ENCODE measurements around the gene DAPP1.

Gene DAPP1

DNA sequence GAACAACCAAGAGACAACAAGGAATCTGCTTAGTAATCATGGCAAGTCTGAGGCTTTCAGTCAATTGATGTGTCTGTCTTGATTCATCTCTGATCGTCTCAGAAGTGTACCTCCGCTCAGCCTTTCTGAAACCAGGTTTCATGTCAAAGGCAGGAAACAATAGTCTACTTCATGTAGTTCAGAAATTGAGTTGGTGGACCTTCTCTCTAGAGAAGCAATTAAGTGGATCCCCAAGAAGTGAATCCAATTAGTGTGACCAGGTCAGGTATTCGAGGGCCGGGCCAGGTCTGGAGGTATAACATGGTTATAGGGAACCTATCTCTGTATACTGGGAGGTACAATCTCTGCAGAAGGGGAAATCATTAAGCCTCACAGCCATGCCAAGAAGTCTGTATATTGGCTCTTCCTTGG is 32.0 kb downstream of the DAPP1 start:
- Histone ChIP-seq H2AK5ac (ENCODE audit: low read length) (no peak overlapping the region), H3K56ac (ENCODE audit: low read length) (no peak overlapping the region), H3K4me1 (ENCODE audit: control insufficient read depth, low read depth, low read length) (no peaks in the 10 kb centered on the region), H3K4ac (ENCODE audit: low read depth, low read length) (no peak overlapping the region), H3K27ac (ENCODE audit: low read depth, low read length) (no peak overlapping the region), H3K9ac (ENCODE audit: low read length) (no peak overlapping the region), H4K5ac (ENCODE audit: low read length) (no peak overlapping the region), H2BK5ac (ENCODE audit: low read length) (no peak overlapping the region), H3K18ac (ENCODE audit: low read length) (no peak overlapping the region), H3K27me3 (ENCODE audit: insufficient read depth, low read length, poor library complexity) (no peaks in the 10 kb centered on the region), H4K8ac (ENCODE audit: low read depth, low read length) (no peak overlapping the region), H2BK15ac (replicated peaks; ENCODE audit: low read depth) (no peak overlapping the region), H3K36me3 (ENCODE audit: control insufficient read depth, insufficient read depth, low read length) (no peaks in the 10 kb centered on the region), H3K23ac (ENCODE audit: low read length) (no peak overlapping the region), H3K4me2 (ENCODE audit: low read length) (no peak overlapping the region), H3K4me3 (ENCODE audit: low read length) (no peak overlapping the region), H3K79me2 (ENCODE audit: control insufficient read depth, insufficient read depth, low read length) (no peaks in the 10 kb centered on the region), H2BK120ac (ENCODE audit: low read depth, low read length) (no peak overlapping the region), H3K79me1 (ENCODE audit: low read length) (no peaks in the 10 kb centered on the region)
- DNase-seq, result no peak
- no CpG with 5 or more reads among the region's 4 CpGs for WGBS (ENCODE audit: extremely low coverage, insufficient coverage, low lambda C conversion rate)

DNA sequence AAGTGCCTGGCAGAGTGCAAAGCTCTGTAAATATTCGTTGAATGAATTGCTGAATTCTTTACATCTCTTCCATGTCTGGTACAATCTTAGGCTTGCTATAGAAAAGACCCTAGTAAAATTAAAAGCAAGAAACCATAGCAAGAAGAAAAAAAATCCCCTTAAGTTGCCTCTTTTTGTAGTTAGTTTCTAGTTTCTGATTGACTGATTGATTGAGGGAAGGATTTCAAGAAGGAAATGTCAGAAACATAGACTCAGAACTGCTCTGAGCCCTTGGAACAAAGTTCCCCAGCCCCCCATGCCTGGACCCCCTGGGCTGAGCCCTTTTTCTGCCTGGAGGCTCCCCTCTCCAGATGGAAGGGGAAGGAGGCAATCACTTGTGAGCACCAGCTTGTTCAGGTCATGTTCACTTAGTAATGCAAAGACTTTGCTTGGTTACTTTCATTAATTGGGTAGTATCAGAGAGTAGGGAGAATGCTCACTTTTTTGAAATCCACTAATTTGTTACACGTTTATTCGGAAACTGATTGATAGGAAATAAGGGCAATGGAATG is 35.6 kb downstream of the DAPP1 start:
- H4K5ac ChIP-seq (ENCODE audit: low read length), result no peak overlapping the region
- no peak overlapping the region for H2AK5ac ChIP-seq (ENCODE audit: low read length)
- H3K56ac ChIP-seq (ENCODE audit: low read length), result no peak overlapping the region
- no peak overlapping the region for H2BK120ac ChIP-seq (ENCODE audit: low read depth, low read length)
- no peak overlapping the region for H3K23ac ChIP-seq (ENCODE audit: low read length)
- H3K79me1 ChIP-seq (ENCODE audit: low read length), result no peaks in the 10 kb centered on the region
- H4K8ac ChIP-seq (ENCODE audit: low read depth, low read length), result no peak overlapping the region
- no CpG with 5 or more reads among the region's 3 CpGs for WGBS (ENCODE audit: extremely low coverage, insufficient coverage, low lambda C conversion rate)
- no peak for DNase-seq
- H3K27me3 ChIP-seq (ENCODE audit: insufficient read depth, low read length, poor library complexity), result no peaks in the 10 kb centered on the region
- no peaks in the 10 kb centered on the region for H3K79me2 ChIP-seq (ENCODE audit: control insufficient read depth, insufficient read depth, low read length)
- H3K4ac ChIP-seq (ENCODE audit: low read depth, low read length), result no peak overlapping the region
- no peaks in the 10 kb centered on the region for H3K4me1 ChIP-seq (ENCODE audit: control insufficient read depth, low read depth, low read length)
- H2BK15ac ChIP-seq (replicated peaks; ENCODE audit: low read depth), result no peak overlapping the region
- H3K36me3 ChIP-seq (ENCODE audit: control insufficient read depth, insufficient read depth, low read length), result no peaks in the 10 kb centered on the region
- no peak overlapping the region for H3K18ac ChIP-seq (ENCODE audit: low read length)
- H3K4me3 ChIP-seq (ENCODE audit: low read length), result no peak overlapping the region
- H3K9ac ChIP-seq (ENCODE audit: low read length), result no peak overlapping the region
- no peak overlapping the region for H2BK5ac ChIP-seq (ENCODE audit: low read length)
- H3K4me2 ChIP-seq (ENCODE audit: low read length), result no peak overlapping the region
- H3K27ac ChIP-seq (ENCODE audit: low read depth, low read length), result no peak overlapping the region

DNA sequence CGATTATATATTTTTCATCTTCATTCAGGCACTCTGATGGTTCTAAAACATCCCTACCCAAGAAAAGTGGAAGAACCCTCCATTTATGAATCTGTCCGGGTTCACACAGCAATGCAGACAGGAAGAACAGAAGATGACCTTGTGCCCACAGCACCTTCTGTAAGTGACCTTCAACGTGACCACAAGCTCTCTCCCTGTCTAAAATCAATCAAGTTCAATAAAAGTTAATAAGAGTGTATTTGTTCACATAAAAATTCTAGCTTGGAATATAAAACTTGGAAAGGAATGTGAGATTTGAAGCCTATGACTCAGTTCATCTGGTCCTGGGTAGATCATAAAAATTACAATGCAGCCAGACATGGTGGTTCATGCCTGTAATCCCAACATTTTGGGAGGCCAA is 36.6 kb downstream of the DAPP1 start:
- Histone ChIP-seq H3K56ac (ENCODE audit: low read length) (no peak overlapping the region), H3K79me1 (ENCODE audit: low read length) (no peaks in the 10 kb centered on the region), H3K4me1 (ENCODE audit: control insufficient read depth, low read depth, low read length) (no peaks in the 10 kb centered on the region), H3K4me2 (ENCODE audit: low read length) (no peak overlapping the region), H3K27ac (ENCODE audit: low read depth, low read length) (no peak overlapping the region), H2BK120ac (ENCODE audit: low read depth, low read length) (no peak overlapping the region), H3K23ac (ENCODE audit: low read length) (no peak overlapping the region), H3K4ac (ENCODE audit: low read depth, low read length) (no peak overlapping the region), H3K9ac (ENCODE audit: low read length) (no peak overlapping the region), H3K27me3 (ENCODE audit: insufficient read depth, low read length, poor library complexity) (no peaks in the 10 kb centered on the region), H4K5ac (ENCODE audit: low read length) (no peak overlapping the region), H2BK15ac (replicated peaks; ENCODE audit: low read depth) (no peak overlapping the region), H3K18ac (ENCODE audit: low read length) (no peak overlapping the region), H2AK5ac (ENCODE audit: low read length) (no peak overlapping the region), H3K36me3 (ENCODE audit: control insufficient read depth, insufficient read depth, low read length) (no peaks in the 10 kb centered on the region), H4K8ac (ENCODE audit: low read depth, low read length) (no peak overlapping the region), H3K79me2 (ENCODE audit: control insufficient read depth, insufficient read depth, low read length) (no peaks in the 10 kb centered on the region), H3K4me3 (ENCODE audit: low read length) (no peak overlapping the region), H2BK5ac (ENCODE audit: low read length) (no peak overlapping the region)
- no CpG with 5 or more reads among the region's 3 CpGs for WGBS (ENCODE audit: extremely low coverage, insufficient coverage, low lambda C conversion rate)
- no peak for DNase-seq

DNA sequence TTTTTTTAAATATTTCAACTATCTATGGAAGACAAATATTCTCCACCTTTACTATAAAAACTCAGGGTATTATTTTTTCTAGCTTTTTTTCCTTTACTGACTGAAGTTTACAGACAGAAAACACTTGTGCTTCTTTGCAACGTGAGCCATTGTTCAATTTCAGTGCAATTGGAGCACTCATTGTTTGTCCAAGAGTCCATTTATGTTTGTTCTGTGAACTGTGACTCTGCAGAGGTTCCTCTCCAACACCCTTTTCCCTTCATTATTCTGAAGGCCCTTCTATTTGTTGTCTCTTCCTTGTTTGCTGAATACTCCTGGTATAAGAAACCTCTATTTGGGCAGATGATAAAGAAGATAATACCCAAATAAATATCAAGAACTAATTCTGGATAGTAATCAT is 37.4 kb downstream of the DAPP1 start:
- Histone ChIP-seq H4K8ac (ENCODE audit: low read depth, low read length) (no peak overlapping the region), H3K18ac (ENCODE audit: low read length) (no peak overlapping the region), H3K4me3 (ENCODE audit: low read length) (no peak overlapping the region), H3K4me2 (ENCODE audit: low read length) (no peak overlapping the region), H3K9ac (ENCODE audit: low read length) (no peak overlapping the region), H3K79me2 (ENCODE audit: control insufficient read depth, insufficient read depth, low read length) (no peaks in the 10 kb centered on the region), H3K23ac (ENCODE audit: low read length) (no peak overlapping the region), H3K36me3 (ENCODE audit: control insufficient read depth, insufficient read depth, low read length) (no peaks in the 10 kb centered on the region), H2BK15ac (replicated peaks; ENCODE audit: low read depth) (no peak overlapping the region), H2AK5ac (ENCODE audit: low read length) (no peak overlapping the region), H2BK5ac (ENCODE audit: low read length) (no peak overlapping the region), H3K27ac (ENCODE audit: low read depth, low read length) (no peak overlapping the region), H2BK120ac (ENCODE audit: low read depth, low read length) (no peak overlapping the region), H3K27me3 (ENCODE audit: insufficient read depth, low read length, poor library complexity) (no peaks in the 10 kb centered on the region), H3K4me1 (ENCODE audit: control insufficient read depth, low read depth, low read length) (no peaks in the 10 kb centered on the region), H3K56ac (ENCODE audit: low read length) (no peak overlapping the region), H4K5ac (ENCODE audit: low read length) (no peak overlapping the region), H3K4ac (ENCODE audit: low read depth, low read length) (no peak overlapping the region), H3K79me1 (ENCODE audit: low read length) (no peaks in the 10 kb centered on the region)
- no CpG with 5 or more reads among the region's 1 CpG for WGBS (ENCODE audit: extremely low coverage, insufficient coverage, low lambda C conversion rate)
- no peak for DNase-seq

DNA sequence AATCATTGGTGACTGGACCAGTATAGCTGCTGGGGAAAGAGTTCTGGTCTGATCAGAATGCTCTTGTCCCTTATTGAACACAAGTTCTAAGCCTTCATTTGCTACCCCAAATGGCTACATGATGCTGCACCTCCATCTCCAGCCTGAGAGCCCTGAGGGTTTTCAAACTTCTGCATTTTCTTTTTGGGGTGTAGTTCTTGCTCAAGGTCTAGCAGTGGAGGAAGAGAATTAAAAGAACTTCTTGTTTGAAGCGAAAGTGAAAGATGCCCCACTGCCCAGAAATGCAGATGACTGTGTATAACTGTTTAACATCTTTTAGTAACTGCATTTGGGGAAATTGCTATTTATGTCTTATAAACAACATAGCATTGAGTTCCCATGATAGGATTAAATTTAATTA is 39.1 kb downstream of the DAPP1 start:
- H4K8ac ChIP-seq (ENCODE audit: low read depth, low read length), result no peak overlapping the region
- no peak overlapping the region for H2BK120ac ChIP-seq (ENCODE audit: low read depth, low read length)
- H2BK15ac ChIP-seq (replicated peaks; ENCODE audit: low read depth), result no peak overlapping the region
- no peaks in the 10 kb centered on the region for H3K79me2 ChIP-seq (ENCODE audit: control insufficient read depth, insufficient read depth, low read length)
- no peak overlapping the region for H3K4me3 ChIP-seq (ENCODE audit: low read length)
- no peaks in the 10 kb centered on the region for H3K4me1 ChIP-seq (ENCODE audit: control insufficient read depth, low read depth, low read length)
- H3K4ac ChIP-seq (ENCODE audit: low read depth, low read length), result no peak overlapping the region
- no peak overlapping the region for H2BK5ac ChIP-seq (ENCODE audit: low read length)
- no peak overlapping the region for H2AK5ac ChIP-seq (ENCODE audit: low read length)
- H3K18ac ChIP-seq (ENCODE audit: low read length), result no peak overlapping the region
- H3K27me3 ChIP-seq (ENCODE audit: insufficient read depth, low read length, poor library complexity), result no peaks in the 10 kb centered on the region
- no peak overlapping the region for H4K5ac ChIP-seq (ENCODE audit: low read length)
- no peaks in the 10 kb centered on the region for H3K36me3 ChIP-seq (ENCODE audit: control insufficient read depth, insufficient read depth, low read length)
- H3K9ac ChIP-seq (ENCODE audit: low read length), result no peak overlapping the region
- DNase-seq, result no peak
- H3K79me1 ChIP-seq (ENCODE audit: low read length), result no peaks in the 10 kb centered on the region
- no peak overlapping the region for H3K23ac ChIP-seq (ENCODE audit: low read length)
- no peak overlapping the region for H3K56ac ChIP-seq (ENCODE audit: low read length)
- WGBS (ENCODE audit: extremely low coverage, insufficient coverage, low lambda C conversion rate), result no CpG with 5 or more reads among the region's 1 CpG
- H3K27ac ChIP-seq (ENCODE audit: low read depth, low read length), result no peak overlapping the region
- no peak overlapping the region for H3K4me2 ChIP-seq (ENCODE audit: low read length)

DNA sequence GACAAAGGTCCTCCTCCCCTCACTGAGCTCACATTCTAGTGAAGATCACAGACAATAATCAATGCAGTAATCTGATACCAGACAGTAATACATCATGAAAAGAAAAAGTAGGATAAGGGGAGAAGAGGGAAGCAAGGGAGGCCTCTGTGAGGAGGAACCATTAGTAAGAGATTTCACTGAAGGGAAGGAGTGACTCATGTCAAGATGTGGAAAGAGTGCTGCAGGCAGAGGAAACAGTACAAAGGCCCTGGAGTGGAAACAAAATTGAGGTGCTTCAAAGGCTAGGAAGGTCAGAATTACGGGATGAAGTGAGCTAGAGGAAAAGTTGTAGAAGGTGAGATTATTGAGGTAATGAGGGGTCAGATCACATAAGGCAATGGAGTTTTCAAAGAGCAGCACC is 39.5 kb downstream of the DAPP1 start:
- Histone ChIP-seq H3K27me3 (ENCODE audit: insufficient read depth, low read length, poor library complexity) (no peaks in the 10 kb centered on the region), H3K9ac (ENCODE audit: low read length) (no peak overlapping the region), H3K4ac (ENCODE audit: low read depth, low read length) (no peak overlapping the region), H3K4me3 (ENCODE audit: low read length) (no peak overlapping the region), H4K8ac (ENCODE audit: low read depth, low read length) (no peak overlapping the region), H3K18ac (ENCODE audit: low read length) (no peak overlapping the region), H2BK15ac (replicated peaks; ENCODE audit: low read depth) (no peak overlapping the region), H3K4me1 (ENCODE audit: control insufficient read depth, low read depth, low read length) (no peaks in the 10 kb centered on the region), H3K36me3 (ENCODE audit: control insufficient read depth, insufficient read depth, low read length) (no peaks in the 10 kb centered on the region), H3K79me1 (ENCODE audit: low read length) (no peaks in the 10 kb centered on the region), H3K4me2 (ENCODE audit: low read length) (no peak overlapping the region), H3K27ac (ENCODE audit: low read depth, low read length) (no peak overlapping the region), H3K79me2 (ENCODE audit: control insufficient read depth, insufficient read depth, low read length) (no peaks in the 10 kb centered on the region), H4K5ac (ENCODE audit: low read length) (no peak overlapping the region), H2BK5ac (ENCODE audit: low read length) (no peak overlapping the region), H2BK120ac (ENCODE audit: low read depth, low read length) (no peak overlapping the region), H2AK5ac (ENCODE audit: low read length) (no peak overlapping the region), H3K56ac (ENCODE audit: low read length) (no peak overlapping the region), H3K23ac (ENCODE audit: low read length) (no peak overlapping the region)
- WGBS (ENCODE audit: extremely low coverage, insufficient coverage, low lambda C conversion rate), result no CpG with 5 or more reads among the region's 1 CpG
- DNase-seq, result peak; percentile 26
